ENCODE results near the gene CUL9.

Gene CUL9

DNA sequence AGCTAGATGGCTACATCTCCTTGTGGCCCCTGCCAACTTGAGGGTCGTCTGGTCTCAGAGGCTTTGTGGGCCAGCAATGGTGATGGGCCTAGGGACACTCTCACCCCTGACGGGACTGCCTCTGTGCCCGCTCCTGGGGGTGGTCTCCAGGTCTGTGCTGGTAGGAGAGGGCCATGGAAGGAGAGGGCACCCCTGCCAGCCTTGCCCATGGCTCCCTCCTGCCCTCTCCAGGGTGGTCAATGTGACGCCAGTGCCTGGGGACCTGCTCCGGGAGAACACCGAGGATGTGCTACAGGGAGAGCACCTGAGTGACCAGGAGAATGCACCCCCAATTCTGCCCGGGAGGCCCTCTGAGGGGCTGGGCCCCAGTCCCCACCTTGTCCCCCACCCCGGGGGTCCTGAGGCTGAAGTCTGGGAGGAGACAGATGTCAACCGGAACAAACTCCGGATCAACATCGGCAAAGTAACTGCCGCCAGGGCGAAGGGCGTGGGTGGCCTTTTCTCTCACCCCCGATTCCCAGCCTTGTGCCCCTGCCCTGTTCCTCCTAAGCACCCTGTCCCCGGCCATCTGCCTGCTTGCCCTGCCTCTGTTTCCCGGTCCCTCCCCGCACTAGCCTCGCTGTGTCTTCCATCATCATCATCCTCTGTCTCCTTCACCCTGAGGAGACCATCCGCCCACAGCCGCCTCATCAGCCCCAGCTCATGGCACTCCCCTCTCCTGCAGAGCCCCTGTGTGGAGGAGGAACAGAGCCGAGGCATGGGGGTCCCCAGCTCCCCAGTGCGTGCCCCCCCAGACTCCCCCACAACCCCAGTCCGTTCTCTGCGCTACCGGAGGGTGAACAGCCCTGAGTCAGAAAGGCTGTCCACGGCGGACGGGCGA, 77.1 kb downstream of the CUL9 start:
- no peak for DNase-seq

DNA sequence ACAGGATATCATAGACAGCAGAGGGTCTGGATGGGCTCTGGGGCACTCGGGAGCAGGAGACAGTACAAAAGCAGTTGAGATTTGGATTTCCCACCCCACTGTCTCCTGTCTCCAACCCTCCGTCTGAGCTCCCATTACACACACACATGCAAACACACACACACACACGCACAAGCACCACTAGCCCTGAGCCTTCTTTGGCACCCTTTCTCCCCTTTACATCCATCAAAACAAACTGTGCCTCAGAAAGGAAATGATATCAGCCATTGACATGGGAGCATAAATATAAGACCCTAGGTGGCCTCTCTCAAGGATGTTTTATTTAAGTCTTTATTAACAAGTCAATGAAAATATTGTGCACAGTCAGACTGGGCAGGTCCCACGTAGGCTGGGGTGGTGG, 78.8 kb downstream of the CUL9 start:
- no peak for DNase-seq

DNA sequence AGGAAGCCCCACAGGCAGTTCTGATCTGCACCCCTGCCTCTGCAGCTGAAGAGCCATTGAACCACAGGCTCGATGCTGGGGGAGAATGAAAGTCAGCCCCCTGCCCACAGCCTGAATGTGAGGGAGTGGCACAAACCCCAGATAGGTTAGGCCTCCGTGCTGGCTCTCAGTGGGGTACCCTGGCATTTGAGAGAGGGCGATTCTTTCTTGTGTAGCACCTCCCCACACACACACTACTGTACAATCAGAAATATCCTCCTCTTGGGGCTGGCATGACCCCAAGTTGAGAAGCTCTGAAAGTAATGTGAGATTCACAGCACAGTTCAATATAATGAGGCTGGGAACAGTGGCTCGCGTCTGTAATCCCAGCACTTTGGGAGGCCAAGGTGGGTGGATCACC, 79.2 kb downstream of the CUL9 start:
- no peak for DNase-seq

DNA sequence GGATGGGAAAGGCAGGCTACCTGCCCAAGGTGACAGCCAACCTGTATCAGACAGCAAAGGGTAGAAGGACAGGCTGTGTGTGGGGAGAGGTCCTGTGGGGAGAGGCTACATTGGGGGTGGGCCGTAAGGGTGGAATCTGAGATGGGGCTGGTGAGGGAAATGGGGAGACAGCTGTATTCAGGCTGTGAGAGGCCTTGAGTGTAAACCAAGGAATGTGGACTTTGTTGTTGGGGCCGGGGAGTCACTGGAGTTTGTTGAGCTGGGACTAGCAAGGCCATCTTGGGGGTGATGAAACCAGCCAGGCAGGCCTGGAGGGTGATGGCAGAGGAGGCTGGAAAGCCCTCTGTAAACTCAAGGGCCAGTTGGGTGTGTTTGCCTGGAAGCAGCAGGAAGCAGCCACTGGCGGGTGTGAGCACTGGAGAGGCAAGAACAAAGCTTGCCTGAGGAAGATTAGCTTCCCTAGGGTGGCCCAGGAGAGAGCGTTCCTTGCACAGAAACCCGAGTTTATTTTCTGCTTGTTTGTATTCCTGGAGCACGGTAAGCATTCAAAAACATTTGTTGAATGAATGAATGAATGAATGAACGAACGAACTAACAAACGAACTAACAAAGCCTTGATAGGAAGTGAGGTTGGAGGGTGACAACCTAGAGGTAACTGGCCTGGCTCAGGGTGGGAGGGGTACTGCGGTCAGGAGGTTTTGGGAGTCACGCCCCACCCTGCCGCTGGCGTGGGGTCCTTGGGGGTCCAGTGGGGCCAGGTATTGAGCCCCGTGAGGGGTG, 80.2 kb downstream of the CUL9 start:
- DNase-seq = no peak

DNA sequence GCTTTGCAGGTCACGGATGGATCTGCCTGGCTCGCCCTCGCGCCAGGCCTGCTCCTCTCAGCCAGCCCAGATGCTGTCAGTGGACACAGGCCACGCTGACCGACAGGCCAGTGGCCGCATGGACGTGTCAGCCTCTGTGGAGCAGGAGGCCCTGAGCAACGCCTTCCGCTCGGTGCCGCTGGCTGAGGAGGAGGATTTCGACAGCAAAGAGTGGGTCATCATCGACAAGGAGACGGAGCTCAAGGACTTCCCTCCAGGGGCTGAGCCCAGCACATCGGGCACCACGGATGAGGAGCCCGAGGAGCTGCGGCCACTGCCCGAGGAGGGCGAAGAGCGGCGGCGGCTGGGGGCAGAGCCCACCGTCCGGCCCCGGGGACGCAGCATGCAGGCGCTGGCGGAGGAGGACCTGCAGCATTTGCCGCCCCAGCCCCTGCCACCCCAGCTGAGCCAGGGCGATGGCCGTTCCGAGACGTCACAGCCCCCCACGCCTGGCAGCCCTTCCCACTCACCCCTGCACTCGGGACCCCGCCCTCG, 80.9 kb downstream of the CUL9 start:
- DNase-seq = no peak

DNA sequence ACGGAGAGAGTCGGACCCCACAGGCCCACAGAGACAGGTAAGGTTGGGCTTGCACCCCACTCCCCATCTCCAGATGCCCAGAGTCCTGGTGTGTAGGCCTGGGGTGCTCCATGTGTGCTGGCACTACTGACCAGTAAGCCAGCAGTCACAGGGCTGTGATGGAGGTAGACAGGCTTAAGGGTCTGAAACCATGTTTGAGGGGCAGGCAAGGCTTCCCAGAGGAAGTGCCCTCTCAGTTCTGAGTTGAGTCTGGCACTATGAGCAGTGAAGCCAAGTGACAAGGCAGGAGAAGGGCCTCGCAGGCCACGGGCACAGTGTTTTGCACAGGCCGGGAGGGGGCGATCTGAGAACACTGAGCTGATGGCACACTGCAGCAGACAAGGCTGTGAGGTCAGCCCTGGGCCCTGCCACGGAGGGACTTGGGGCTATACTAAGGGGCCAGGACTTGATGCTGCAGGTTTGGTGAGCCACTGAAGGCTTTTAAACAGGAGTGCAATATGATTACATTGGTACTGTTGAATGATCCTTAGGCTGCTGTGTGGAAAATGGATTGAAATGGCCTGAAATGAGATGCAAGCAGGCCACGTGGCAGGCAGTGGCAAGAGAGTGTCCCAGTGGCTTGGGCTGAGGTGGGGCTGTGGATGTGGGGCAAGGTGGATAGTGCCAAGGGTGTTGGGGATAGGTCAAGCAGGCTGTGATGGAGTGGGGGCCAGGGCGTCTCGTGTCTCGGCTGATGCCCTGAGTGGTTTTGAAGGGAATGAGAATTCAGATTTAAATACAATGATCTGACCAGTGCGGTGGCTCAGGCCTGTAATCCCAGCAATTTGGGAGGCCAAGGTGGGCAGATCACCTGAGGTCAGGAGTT, 81.5 kb downstream of the CUL9 start:
- peak; percentile 68 to 76 for DNase-seq

DNA sequence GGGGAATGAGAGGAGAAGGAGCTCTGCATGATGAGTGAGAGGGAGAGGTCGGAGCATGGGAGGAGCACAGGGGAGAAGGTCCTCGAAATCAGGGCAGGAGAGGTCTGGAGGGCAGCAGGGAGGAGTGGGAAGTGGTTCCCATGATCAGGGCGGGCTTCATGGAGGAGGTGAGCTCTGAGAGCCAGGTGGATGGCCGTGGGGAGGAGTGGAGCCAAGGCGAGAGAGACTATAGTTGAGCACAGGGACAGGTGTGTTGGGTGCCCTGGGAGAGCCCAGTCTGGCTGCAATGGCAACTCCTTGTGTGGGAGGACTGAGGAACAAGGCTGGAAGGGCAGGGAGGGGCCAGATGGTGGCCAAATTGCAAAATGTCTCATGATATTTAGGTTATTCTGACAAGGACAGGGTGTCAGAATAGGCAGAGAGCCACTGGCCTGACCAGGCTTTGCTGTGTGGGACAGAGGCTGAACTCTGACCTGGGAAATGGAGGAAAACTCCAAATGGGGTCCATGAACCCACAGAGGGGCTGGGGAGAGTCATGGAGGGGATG, 82.7 kb downstream of the CUL9 start:
- DNase-seq = no peak

DNA sequence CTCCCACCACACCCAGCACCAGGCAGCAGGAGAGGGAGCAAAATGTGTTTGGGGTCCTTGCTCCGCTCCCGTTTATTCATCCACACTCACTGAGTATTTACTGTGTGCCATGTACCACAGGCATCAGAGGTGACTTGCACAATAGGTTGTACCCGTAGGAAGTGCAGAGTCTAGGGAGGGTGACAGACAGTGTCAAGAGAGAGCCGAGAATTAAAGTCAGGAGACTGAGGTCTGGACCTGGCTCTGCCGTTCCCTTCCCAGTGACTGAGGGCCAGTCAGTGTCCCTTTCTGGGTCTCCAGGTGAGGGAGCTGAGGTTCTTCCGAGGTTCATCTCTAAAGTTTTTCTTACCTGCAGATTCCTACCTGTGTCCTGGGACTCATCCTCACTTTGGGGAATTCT, 83.6 kb downstream of the CUL9 start:
- DNase-seq = no peak

DNA sequence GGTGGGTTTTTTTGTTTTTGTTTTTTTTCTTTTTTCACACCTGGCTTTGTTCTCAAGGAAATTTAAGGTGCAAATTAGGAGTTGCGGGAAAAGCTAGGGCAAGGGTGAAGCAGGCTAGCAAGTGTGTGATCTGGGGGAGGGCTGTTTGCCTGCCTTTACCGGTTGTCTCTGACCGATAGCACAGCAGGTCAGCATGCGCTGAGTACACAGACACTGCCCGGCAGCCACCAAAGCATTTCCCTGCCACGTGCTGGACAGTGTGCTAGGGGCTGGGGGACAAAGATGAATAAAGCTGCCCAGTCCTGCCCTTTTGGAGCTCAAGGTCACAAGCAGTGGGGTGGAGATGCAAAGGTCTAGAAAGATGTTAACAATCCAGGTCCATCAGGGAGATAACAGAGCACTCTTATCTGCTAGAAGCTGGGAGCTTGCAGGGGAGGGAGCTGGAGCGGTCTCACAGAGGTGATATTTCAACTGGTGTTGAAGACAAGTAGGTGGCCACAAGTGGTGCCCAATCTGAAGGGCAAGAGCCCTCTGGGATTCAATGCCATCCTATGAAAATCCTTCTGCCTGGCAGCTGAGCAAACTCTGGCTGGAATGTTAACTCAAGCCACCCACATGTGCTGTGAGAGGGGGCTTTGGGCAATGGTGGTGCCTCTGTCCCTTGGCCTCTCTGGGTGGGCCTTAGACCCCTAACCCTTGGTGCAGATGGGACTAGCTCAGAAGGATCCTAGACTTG, 85.8 kb downstream of the CUL9 start:
- no peak for DNase-seq

DNA sequence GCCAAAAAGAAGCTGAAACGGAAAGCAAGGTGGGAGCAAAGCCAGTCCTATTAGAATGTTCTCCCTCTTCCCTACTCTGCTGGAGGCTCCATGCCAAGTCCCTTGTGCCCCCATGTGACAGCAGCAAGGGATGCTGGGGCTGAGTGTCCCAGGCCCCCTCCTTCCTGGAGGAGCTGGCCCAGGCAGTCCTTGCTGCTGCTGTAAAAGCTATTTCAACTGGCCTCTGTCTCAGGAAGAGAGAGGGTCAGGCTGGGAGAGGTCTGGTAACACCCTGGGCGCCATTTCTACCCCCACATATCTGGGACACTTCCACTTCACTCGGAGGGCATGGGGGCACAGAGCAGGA, 86.3 kb downstream of the CUL9 start:
- no peak for DNase-seq

DNA sequence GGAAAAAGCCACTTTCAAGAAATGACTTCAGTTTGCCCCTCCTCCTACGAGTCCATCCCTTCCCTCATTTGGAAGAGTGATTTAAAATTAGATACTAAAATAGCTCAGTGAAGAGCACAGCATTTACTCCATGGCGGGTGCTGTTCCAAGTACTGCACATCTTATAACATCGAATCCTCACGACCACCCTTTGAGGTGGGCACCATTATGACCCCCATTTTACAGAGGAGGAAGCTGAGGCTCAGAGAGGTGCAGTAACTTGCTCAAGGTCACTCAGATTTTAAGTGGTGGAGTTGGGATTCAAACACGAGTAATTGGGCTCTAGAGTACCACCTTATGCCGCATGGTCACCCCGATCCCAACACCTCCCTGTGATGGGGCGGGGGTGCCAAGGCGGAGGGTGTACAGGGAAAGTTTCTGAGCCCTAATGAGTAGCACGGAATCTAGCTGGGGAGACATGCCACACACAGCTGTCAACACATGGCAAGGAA, 86.8 kb downstream of the CUL9 start:
- DNase-seq = no peak

DNA sequence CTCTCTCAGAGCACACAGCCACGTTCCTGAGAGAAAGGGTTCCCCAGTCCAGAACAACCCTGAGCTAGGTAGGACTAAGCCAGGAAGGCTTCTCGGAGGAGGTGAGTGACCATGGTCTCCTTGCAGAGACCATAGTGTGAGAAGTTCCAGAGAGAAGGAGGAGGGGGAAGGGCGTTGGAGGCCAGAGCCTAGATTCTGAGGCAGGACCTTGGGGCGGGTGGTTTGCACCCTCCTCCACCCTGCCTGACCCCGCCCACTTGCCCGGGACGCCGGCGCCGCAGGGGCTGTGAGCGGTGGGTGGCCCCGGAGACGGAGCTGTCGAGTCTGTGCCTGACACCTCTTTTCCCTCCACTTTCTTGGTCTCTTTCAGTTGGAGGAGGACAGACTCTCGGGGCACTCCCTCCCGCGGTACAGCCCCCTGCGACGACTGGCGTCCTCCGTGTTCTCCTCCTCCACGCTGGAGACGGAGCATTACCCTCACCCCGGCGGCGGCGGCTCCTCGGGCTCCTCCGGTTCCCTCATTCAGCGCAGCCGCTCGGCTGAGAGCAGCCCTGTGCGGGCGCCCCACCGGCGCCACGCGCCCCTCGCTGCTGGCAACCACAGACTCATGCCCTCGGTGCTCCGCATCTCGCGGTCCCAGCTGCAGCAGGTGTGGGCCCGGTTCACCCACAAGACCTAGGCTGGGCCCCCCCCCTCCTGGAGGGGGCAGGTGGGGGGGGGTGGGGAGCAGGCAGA, 87.4 kb downstream of the CUL9 start:
- peak in 1 of 2 donors; percentile 27 for DNase-seq

DNA sequence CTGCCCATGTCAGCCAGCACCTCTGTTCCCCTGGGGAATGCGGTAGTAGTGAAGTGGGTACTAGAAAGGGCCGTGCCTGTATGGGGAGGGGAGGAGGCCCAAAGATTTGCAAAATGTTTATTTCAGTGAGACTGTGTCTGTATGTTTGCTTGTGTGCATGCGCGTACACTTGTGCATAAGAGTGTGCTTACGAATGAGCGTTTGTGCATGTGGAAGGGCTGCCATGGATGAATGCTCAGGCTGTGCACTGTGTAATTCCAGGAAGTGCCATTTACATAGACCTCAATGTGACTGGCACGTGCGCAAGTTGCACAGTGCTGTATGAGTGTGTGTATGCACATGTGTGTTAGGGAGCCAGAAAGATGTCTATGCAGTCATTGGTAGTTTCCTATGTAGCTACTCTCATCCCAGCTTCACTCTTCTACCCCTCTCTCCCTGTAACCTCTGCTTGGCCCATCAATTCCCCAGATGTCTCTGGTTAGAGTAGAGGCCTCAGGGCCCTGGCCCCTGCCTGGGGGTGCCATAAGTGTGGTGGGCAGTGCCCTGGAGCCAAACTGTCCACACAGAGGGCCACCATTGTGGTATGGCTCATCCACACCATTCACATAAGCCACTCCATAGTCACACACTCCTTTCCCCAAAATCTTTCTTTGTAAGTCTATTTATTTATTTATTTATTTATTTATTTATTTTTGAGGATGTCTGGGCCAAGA, 89.3 kb downstream of the CUL9 start:
- no peak for DNase-seq

DNA sequence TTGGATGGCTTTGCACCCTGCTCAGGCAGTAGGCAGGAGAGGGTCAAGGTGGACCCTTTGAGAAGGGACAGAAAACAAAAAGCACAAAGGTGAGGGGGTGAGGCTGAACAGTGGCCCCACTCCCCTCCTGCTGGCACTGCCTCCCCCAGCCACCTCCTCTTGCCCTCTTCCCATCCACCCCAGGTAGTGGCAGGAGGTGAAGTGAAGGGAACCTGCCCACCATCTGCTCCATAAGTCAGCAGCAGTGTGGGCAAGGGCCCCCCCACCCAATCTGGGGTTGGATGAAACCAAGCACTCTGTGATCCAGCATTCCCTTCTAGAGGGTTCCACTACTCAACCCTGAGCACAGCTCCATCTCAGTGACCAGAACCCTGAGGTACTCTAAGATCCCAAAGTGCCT, 89.9 kb downstream of the CUL9 start:
- DNase-seq = no peak

DNA sequence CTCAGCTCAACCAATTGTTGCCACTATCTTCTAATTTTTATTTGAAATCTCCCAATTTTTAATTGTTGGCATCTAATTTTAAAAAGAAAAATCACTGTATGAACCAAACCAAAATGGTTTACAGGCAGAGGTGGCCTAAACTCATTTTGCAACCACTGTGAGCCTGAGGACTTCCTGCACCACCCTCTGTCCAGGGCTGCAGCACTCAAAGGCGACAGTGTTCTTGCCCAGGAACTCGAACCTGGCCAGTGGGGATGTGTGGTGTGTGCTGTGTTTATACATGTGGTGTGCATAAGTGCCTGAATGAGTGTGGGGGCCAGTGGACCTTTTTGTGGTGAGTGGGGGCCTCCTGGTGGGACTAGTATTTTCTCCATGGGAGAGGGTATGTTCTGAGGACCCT, 91.7 kb downstream of the CUL9 start:
- no peak for DNase-seq
